B cell (primary cell): ENCODE measurements around the gene OPN1MW3. TPM values are rescaled to one million over a fixed set of nuclear protein-coding genes. Genes with fewer than 3 reads are reported as not detected.

ENCODE experiments used
- ATAC-seq: fragments of 200-7000 bp; cut with Tn5 transposase; one replicate; pipeline ENCODE4 v1.10.0; 2021; ENCODE audit warnings: low read depth, mild to moderate bottlenecking, moderate number of reproducible peaks, moderate library complexity
- CTCF ChIA-PET: fragments of 350-600 bp; sonication (Branson Sonifier 250); formaldehyde crosslinking; loops from one replicate; lab custom pipeline; 2021; ENCODE audit warnings: antibody characterized with exemption, inconsistent platforms; lab: Charles Lee
- POLR2A ChIA-PET: fragments of 350-600 bp; sonication (Branson Sonifier 250); formaldehyde crosslinking; loops from one replicate; lab custom pipeline; 2021; ENCODE audit warnings: antibody characterized with exemption; lab: Charles Lee
- DNase-seq: peaks from one replicate; pipeline ENCODE4 v3.0.0; 2013
- H2AFZ ChIP-seq: 2 replicates; pipeline ENCODE4 v1.6.1; 2012; ENCODE audit warnings: mild to moderate bottlenecking, low read depth, low read length; ENCODE audit not compliant: insufficient read depth, poor library complexity, severe bottlenecking
- H3K27ac ChIP-seq, 2 donors: 1 replicate in 1 of 2; 2 replicates in 1 of 2; pipeline ENCODE4 v1.5.1; 2012 to 2013; ENCODE audit warnings: low read length in 2 of 2, mild to moderate bottlenecking in 2 of 2, moderate library complexity in 1 of 2
- H3K27me3 ChIP-seq, 4 experiments: fragments of 200-600 bp in 1 of 4; sonication (generic) in 1 of 4; replicated peaks in 1 of 4; 1 replicate in 2 of 4; 2 replicates in 2 of 4; pipeline versions ENCODE4 v1.6.1 to v1.7.0; 2013 to 2016; ENCODE audit warnings: low read length in 3 of 4, mild to moderate bottlenecking in 2 of 4, mixed read lengths in 1 of 4, moderate library complexity in 1 of 4; ENCODE audit not compliant: insufficient read depth in 4 of 4, control insufficient read depth in 3 of 4; ENCODE audit errors: control extremely low read depth in 1 of 4
- H3K36me3 ChIP-seq, 2 experiments: replicated peaks in 1 of 2; 1 replicate in 1 of 2; 2 replicates in 1 of 2; pipeline versions ENCODE4 v1.6.1 to v1.7.1; 2013; ENCODE audit warnings: low read length in 1 of 2; ENCODE audit not compliant: insufficient read depth in 2 of 2, control insufficient read depth in 1 of 2; ENCODE audit errors: control extremely low read depth in 1 of 2, extremely low read depth in 1 of 2
- H3K4me1 ChIP-seq, 2 donors: fragments of 200-600 bp in 1 of 2; sonication (generic) in 1 of 2; 1 replicate in 1 of 2; 2 replicates in 1 of 2; pipeline versions ENCODE4 v1.5.1 to v1.6.1; 2013 to 2017; ENCODE audit warnings: low read length in 2 of 2; ENCODE audit not compliant: control insufficient read depth in 2 of 2, insufficient read depth in 2 of 2
- H3K4me2 ChIP-seq: replicated peaks from 2 replicates; pipeline ENCODE3; 2012; ENCODE audit warnings: mild to moderate bottlenecking, low read depth, low read length; ENCODE audit not compliant: poor library complexity, severe bottlenecking
- H3K4me3 ChIP-seq, 5 experiments: fragments of 200-600 bp in 1 of 5; sonication (generic) in 1 of 5; 1 replicate in 3 of 5; 2 replicates in 2 of 5; pipeline versions ENCODE4 v1.5.1 to v1.7.0; 2011 to 2016; ENCODE audit warnings: low read length in 4 of 5, mild to moderate bottlenecking in 4 of 5, low read depth in 2 of 5, control low read depth in 1 of 5, moderate library complexity in 1 of 5; ENCODE audit not compliant: insufficient read depth in 1 of 5; ENCODE audit errors: control extremely low read depth in 1 of 5, extremely low read depth in 1 of 5
- H3K79me2 ChIP-seq: fragments of 200-600 bp; sonication (generic); one replicate; pipeline ENCODE4 v1.6.0; 2016; ENCODE audit warnings: low read length; ENCODE audit not compliant: control insufficient read depth, insufficient read depth
- H3K9ac ChIP-seq: fragments of 200-600 bp; sonication (generic); 2 replicates; pipeline ENCODE4 v1.6.1; 2017; ENCODE audit warnings: mild to moderate bottlenecking, low read length, moderate library complexity
- H3K9me3 ChIP-seq, 3 donors: one replicate each; pipeline versions ENCODE4 v1.6.1 to v1.7.1; 2013; ENCODE audit warnings: low read length in 2 of 3; ENCODE audit not compliant: control insufficient read depth in 2 of 3, insufficient read depth in 1 of 3; ENCODE audit errors: control extremely low read depth in 1 of 3
- H4K20me1 ChIP-seq: 2 replicates; pipeline ENCODE4 v1.6.0; 2012; ENCODE audit warnings: mild to moderate bottlenecking, low read length; ENCODE audit not compliant: insufficient read depth, control insufficient read depth, poor library complexity, severe bottlenecking
- H3K27ac Mint-ChIP-seq: one replicate; pipeline ENCODE4 v1.8.0; 2021; ENCODE audit warnings: mixed read lengths
- H3K27me3 Mint-ChIP-seq: one replicate; pipeline ENCODE4 v1.8.0; 2021; ENCODE audit warnings: mixed read lengths
- H3K4me1 Mint-ChIP-seq: one replicate; pipeline ENCODE4 v1.8.0; 2021; ENCODE audit warnings: mixed read lengths
- H3K4me3 Mint-ChIP-seq: one replicate; pipeline ENCODE4 v1.8.0; 2021; ENCODE audit warnings: mixed read lengths
- H3K9me3 Mint-ChIP-seq: one replicate; pipeline ENCODE4 v1.8.0; 2022; ENCODE audit warnings: mixed read lengths; ENCODE audit not compliant: insufficient read depth
- EZH2 ChIP-seq: IDR thresholded peaks from 2 replicates; pipeline ENCODE4 v1.6.1; 2012; ENCODE audit warnings: borderline replicate concordance, low read depth, mild to moderate bottlenecking, moderate library complexity, low read length; ENCODE audit not compliant: insufficient read depth, poor library complexity, severe bottlenecking
- WGBS: methylation state at CpG from one replicate; pipeline ENCODE4 v1.1.5; 2013; ENCODE audit warnings: missing lambda C conversion rate; ENCODE audit not compliant: insufficient coverage; 5-methylcytosine and 5-hydroxymethylcytosine counted together
- intact Hi-C: fragments of 100-400 bp; cut with micrococcal nuclease; formaldehyde crosslinking; loops from one replicate; pipeline ENCODE4 v1.10.0; 2022
- polyA plus RNA-seq: library from polyadenylated mRNA; depleted of rRNA; stranded (reverse); fragments of >200 nt; gene quantifications from 2 replicates; pipeline ENCODE4 v1.2.3, GENCODE V29; 2012
- total RNA-seq, 2 donors: library from RNA; stranded (reverse); fragments of 120-200 nt in 1 of 2; gene quantifications; 1 replicate in 1 of 2; 2 replicates in 1 of 2; pipeline versions ENCODE4 v1.2.3 to v1.2.4, GENCODE V29; 2013 to 2022
- TF ChIP-seq, protein P1 (sequence below): fragments of 200-600 bp; IDR thresholded peaks from one replicate; pipeline ENCODE4 v1.8.0; 2022; ENCODE audit warnings: antibody characterized with exemption, mild to moderate bottlenecking

OPN1MW3 gene
- total and polyA plus RNA-seq, 2 donors (not counting 1 experiment from before 2014, with no cell fraction given) = not detected

DNA sequence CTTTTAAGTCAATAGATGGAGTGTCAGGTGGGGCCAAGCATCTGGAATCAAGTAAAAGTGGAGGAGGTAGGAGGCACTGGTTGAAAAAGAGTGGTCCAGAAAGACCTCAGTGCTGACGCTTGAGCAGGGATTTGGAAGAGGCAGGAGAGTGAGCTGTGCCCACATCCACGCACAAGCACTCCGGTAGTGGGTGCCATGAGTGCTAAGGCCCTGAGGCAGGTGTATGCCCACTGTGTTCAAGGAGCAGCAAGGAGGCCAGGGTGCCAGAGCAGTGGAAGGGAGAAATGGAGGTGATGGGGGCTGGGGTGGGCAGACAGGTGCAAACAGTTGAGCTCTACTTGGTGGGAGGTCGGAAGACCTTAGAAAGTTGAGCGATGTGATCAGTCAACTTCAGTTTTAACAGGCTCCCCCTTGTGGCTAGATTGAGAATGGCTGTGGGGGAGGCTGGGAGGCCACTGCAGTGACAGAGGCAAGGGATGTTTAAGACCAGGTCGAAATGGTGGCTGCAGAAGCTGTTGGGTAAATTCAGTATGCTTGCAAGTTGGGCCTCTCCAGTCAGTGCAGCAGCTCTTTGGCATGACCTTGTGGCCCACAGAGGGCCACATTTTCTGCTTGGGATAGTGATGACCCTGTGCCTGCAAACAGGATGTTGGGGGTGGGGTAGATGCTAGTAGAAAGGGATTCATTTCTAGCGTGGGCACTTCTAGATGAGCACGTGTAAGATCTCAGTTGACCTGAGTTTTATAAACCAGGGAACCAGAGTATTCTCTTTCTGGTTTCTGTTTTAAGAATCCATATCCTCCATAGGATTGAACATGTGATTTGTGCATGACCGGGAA, 50.9 kb downstream of the OPN1MW3 start:
- H3K27ac ChIP-seq = no peak overlapping the region
- H3K9me3 ChIP-seq = peaks cover 0 to 5% (median 0%) of the 10 kb centered on the region in 3 donors
- no peaks in the 10 kb centered on the region for H3K79me2 ChIP-seq
- H3K27ac Mint-ChIP-seq = peak overlapping the region; percentile 63
- no peak overlapping the region for H2AFZ ChIP-seq
- H3K4me3 ChIP-seq = no peak overlapping the region
- no peak overlapping the region for H3K9ac ChIP-seq
- no peaks in the 10 kb centered on the region for H3K27me3 ChIP-seq
- H3K4me1 ChIP-seq = peaks cover 34 to 43% of the 10 kb centered on the region in 2 donors
- no peaks in the 10 kb centered on the region for H3K36me3 ChIP-seq
- ChIA-PET CTCF (interaction anchor here (0.7 to 6.1 kb wide), 11 partner anchors 10 to 743 kb away, joined by 3 to 63 read pairs (median 5); partner anchors contain the start of gene TEX28), POLR2A (interaction anchor here (0.6 to 1.2 kb wide), 4 partner anchors 10 to 223 kb away, joined by 3 to 4 read pairs (median 3); no protein-coding TSS in a partner anchor)
- intact Hi-C loops = no loop called here
- H3K9me3 Mint-ChIP-seq = no peaks in the 10 kb centered on the region
- H3K4me2 ChIP-seq = peak overlapping the region; percentile 27
- DNase-seq (peak; percentile 84), ATAC-seq (peak; percentile 78)
- peaks cover 42% of the 10 kb centered on the region for H3K4me1 Mint-ChIP-seq
- WGBS = 74% methylated on average over 5 of the region's 9 CpGs
- H3K27me3 Mint-ChIP-seq = no peaks in the 10 kb centered on the region
- H4K20me1 ChIP-seq = no peaks in the 10 kb centered on the region
- peak overlapping the region; percentile 39 for H3K4me3 Mint-ChIP-seq
- TF ChIP-seq, protein P1, sequence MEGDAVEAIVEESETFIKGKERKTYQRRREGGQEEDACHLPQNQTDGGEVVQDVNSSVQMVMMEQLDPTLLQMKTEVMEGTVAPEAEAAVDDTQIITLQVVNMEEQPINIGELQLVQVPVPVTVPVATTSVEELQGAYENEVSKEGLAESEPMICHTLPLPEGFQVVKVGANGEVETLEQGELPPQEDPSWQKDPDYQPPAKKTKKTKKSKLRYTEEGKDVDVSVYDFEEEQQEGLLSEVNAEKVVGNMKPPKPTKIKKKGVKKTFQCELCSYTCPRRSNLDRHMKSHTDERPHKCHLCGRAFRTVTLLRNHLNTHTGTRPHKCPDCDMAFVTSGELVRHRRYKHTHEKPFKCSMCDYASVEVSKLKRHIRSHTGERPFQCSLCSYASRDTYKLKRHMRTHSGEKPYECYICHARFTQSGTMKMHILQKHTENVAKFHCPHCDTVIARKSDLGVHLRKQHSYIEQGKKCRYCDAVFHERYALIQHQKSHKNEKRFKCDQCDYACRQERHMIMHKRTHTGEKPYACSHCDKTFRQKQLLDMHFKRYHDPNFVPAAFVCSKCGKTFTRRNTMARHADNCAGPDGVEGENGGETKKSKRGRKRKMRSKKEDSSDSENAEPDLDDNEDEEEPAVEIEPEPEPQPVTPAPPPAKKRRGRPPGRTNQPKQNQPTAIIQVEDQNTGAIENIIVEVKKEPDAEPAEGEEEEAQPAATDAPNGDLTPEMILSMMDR = peak; percentile 67
- no peak for TF ChIP-seq EZH2
